Measurements from ENCODE around the gene NBPF3. TPM values are rescaled to one million over a fixed set of nuclear protein-coding genes. Genes with fewer than 3 reads are reported as not detected.

The NBPF3 gene, protein sequence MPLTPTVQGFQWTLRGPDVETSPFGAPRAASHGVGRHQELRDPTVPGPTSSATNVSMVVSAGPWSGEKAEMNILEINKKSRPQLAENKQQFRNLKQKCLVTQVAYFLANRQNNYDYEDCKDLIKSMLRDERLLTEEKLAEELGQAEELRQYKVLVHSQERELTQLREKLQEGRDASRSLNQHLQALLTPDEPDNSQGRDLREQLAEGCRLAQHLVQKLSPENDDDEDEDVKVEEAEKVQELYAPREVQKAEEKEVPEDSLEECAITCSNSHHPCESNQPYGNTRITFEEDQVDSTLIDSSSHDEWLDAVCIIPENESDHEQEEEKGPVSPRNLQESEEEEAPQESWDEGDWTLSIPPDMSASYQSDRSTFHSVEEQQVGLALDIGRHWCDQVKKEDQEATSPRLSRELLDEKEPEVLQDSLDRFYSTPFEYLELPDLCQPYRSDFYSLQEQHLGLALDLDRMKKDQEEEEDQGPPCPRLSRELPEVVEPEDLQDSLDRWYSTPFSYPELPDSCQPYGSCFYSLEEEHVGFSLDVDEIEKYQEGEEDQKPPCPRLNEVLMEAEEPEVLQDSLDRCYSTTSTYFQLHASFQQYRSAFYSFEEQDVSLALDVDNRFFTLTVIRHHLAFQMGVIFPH
- total RNA-seq, result 10 to 100 TPM in 1 of 4 donors, 1 to 10 TPM in 3; 3.8 to 23.0 (median 6.7) TPM

- DNase-seq, result peak; percentile 85 to 86
- H3K9me3 ChIP-seq, result no peaks in the 10 kb centered on the region
- intact Hi-C loops (cut with DNase I; ENCODE audit: low total_unique reads), result no loop called here
- H3K36me3 ChIP-seq, result no peaks in the 10 kb centered on the region
- peak within 1 kb of the TSS; percentile 64 to 69 for H3K27ac ChIP-seq
- no peaks in the 10 kb centered on the region for H3K27me3 ChIP-seq
- no peaks in the 10 kb centered on the region for H3K4me1 ChIP-seq
- peak in 1 of 4 experiments; percentile 11 for TF ChIP-seq CTCF (IDR thresholded peaks at IDR 0.05)
- TF ChIP-seq POLR2A (IDR thresholded peaks at IDR 0.05), result peak; percentile 52 to 78
- peak within 1 kb of the TSS; percentile 52 to 79 for H3K4me3 ChIP-seq
These were observed at the start of gene NBPF3 for GRCh38 chr1:21439721-21440629. TSS of gene NBPF3 (plus strand) at chr1:21440137. CDS start at chr1:21445087, 4,950 bp downstream.

DNA sequence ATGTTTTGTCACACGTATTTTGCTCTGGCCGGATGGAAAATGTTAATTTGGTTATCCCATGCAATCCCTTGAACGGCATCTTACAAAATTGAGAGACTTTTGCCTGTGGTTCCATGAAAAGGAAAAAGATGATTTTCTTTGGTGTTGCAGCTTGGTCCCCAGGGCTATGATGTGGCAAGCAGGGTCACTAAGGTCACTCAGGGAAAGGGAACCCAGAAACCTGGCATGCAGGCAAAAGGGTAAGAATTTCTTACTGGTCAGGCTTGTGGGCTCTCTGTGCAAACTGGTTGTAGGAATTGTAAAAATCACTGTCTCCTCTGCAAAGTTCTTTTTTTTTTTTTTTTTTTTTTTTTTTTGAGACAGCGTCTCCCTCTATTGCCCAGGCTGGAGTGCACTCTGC lies 48.4 kb upstream of the NBPF3 start:
- Histone ChIP-seq H3K9me3 (no peaks in the 10 kb centered on the region), H3K4me3 (no peak overlapping the region), H3K36me3 (no peaks in the 10 kb centered on the region), H3K27me3 (no peaks in the 10 kb centered on the region), H3K27ac (no peak overlapping the region), H3K4me1 (no peaks in the 10 kb centered on the region)
- intact Hi-C loops (cut with DNase I; ENCODE audit: low total_unique reads), result no loop called here
- DNase-seq, result no peak
- TF ChIP-seq CTCF (IDR thresholded peaks at IDR 0.05) (no peak), POLR2A (IDR thresholded peaks at IDR 0.05) (no peak)

GRCh38 chr1:21392587-21393263 lies 47.2 kb upstream of the NBPF3 start:
- Histone ChIP-seq H3K27me3 (no peaks in the 10 kb centered on the region), H3K27ac (no peak overlapping the region), H3K4me3 (no peak overlapping the region), H3K9me3 (no peaks in the 10 kb centered on the region), H3K36me3 (no peaks in the 10 kb centered on the region), H3K4me1 (no peaks in the 10 kb centered on the region)
- DNase-seq, result no peak
- intact Hi-C loops (cut with DNase I; ENCODE audit: low total_unique reads), result no loop called here
- no peak for TF ChIP-seq CTCF (IDR thresholded peaks at IDR 0.05)
- TF ChIP-seq POLR2A (IDR thresholded peaks at IDR 0.05), result no peak

GRCh38 chr1:21396516-21396915 lies 43.4 kb upstream of the NBPF3 start:
- intact Hi-C loops (cut with DNase I; ENCODE audit: low total_unique reads), result no loop called here
- Histone ChIP-seq H3K27me3 (no peaks in the 10 kb centered on the region), H3K4me1 (no peaks in the 10 kb centered on the region), H3K27ac (no peak overlapping the region), H3K36me3 (no peaks in the 10 kb centered on the region), H3K4me3 (no peak overlapping the region), H3K9me3 (no peaks in the 10 kb centered on the region)
- no peak for DNase-seq
- TF ChIP-seq POLR2A (IDR thresholded peaks at IDR 0.05) (no peak), CTCF (IDR thresholded peaks at IDR 0.05) (no peak)

Data from uterus (tissue), 4 donors.